T-helper 1 cell treated with Interleukin-12 subunit alpha and Interleukin-12 subunit beta and Interleukin-4 antibody, amounts not matched to agents 30 ng/mL and 1 ng/mL, for 36 hours (primary cell): Measurements from ENCODE around the gene HLA-DOB. TPM values are rescaled to one million over a fixed set of nuclear protein-coding genes. Genes with fewer than 3 reads are reported as not detected.

ENCODE experiments used
- intact Hi-C: fragments of 100-400 bp; cut with micrococcal nuclease; formaldehyde crosslinking; loops from one replicate; pipeline ENCODE4 v1.15.1; 2024
- total RNA-seq: library from RNA; stranded (reverse); gene quantifications from 2 replicates; pipeline ENCODE4 v1.2.3, GENCODE V29; 2022

HLA-DOB gene
- total RNA-seq, 1 donor from 2014 or later: 7.3 TPM

- intact Hi-C loops: no loop called here
These were observed 53.4 kb downstream of the HLA-DOB start, which contains the start of gene HLA-DQB2 for GRCh38 chr6:32763421-32763820. Gene HLA-DQB2 (minus strand): TSS chr6:32763532. CDS start chr6:32763470, 62 bp downstream.

Other genes starting within 250 kb of the HLA-DOB start
- gene HLA-DRB1, start 227.2 kb downstream of the HLA-DOB start, total RNA-seq: 170 and 173 TPM in 2 replicates
- 89.6 and 89.7 TPM in 2 replicates for gene HLA-DQA1, start 179.6 kb downstream of the HLA-DOB start, total RNA-seq
- gene HLA-DQB1, start 150.3 kb downstream of the HLA-DOB start, total RNA-seq: 20.1 and 27.5 TPM in 2 replicates
- gene HLA-DQA2, start 75.6 kb downstream of the HLA-DOB start, total RNA-seq: 13.2 and 14.4 TPM in 2 replicates
- gene HLA-DQB2, start 53.5 kb downstream of the HLA-DOB start, total RNA-seq: 7.1 and 7.7 TPM in 2 replicates
- gene TAP2, start 21.7 kb upstream of the HLA-DOB start, total RNA-seq: 245 and 250 TPM in 2 replicates
- gene PSMB8, start 27.0 kb upstream of the HLA-DOB start, total RNA-seq: 408 and 410 TPM in 2 replicates
- gene TAP1, start 36.7 kb upstream of the HLA-DOB start, total RNA-seq: 506 and 509 TPM in 2 replicates
- 423 and 424 TPM in 2 replicates for gene PSMB9, start 37.2 kb upstream of the HLA-DOB start, total RNA-seq
- gene HLA-DMB, start 124.0 kb upstream of the HLA-DOB start, total RNA-seq: 15.9 and 19.2 TPM in 2 replicates
- gene HLA-DMA, start 136.1 kb upstream of the HLA-DOB start, total RNA-seq: 49.5 and 58.5 TPM in 2 replicates
- 313 and 336 TPM in 2 replicates for gene BRD2, start 151.6 kb upstream of the HLA-DOB start, total RNA-seq
- 5.8 and 8.4 TPM in 2 replicates for gene HLA-DOA, start 192.6 kb upstream of the HLA-DOB start, total RNA-seq